OCI-LY3 (cell line): ENCODE data around the gene DNAJC5.

Experiments
- H2AFZ ChIP-seq: fragments of 200-600, 300-600 bp; shearing (Covaris generic); 2 replicates; pipeline ENCODE4 v1.6.0; 2014; ENCODE audit warnings: antibody characterized with exemption, low read depth, low read length
- H3K27ac ChIP-seq: fragments of 200-600, 300-600 bp; sonication (generic); 2 replicates; pipeline ENCODE4 v1.5.1; 2014; ENCODE audit warnings: mild to moderate bottlenecking, low read length, moderate library complexity, mixed read lengths
- H3K27me3 ChIP-seq: fragments of 200-600, 300-600 bp; sonication (generic); 2 replicates; pipeline ENCODE4 v1.6.1; 2014; ENCODE audit warnings: low read depth, low read length, mixed read lengths
- H3K36me3 ChIP-seq: fragments of 200-600, 300-600 bp; sonication (generic); replicated peaks from 2 replicates; pipeline ENCODE3; 2014; ENCODE audit warnings: low read depth, low read length, mixed read lengths
- H3K4me1 ChIP-seq: fragments of 300-600, 200-600 bp; sonication (generic); 2 replicates; pipeline ENCODE4 v1.6.1; 2014; ENCODE audit warnings: low read length, mixed read lengths
- H3K4me2 ChIP-seq: fragments of 200-600, 300-600 bp; sonication (generic); 2 replicates; pipeline ENCODE4 v1.6.1; 2014; ENCODE audit warnings: low read length, mixed read lengths
- H3K4me3 ChIP-seq: fragments of 300-600, 200-600 bp; sonication (generic); 2 replicates; pipeline ENCODE4 v1.5.1; 2014; ENCODE audit warnings: antibody characterized with exemption, mild to moderate bottlenecking, low read length, moderate library complexity
- H3K79me2 ChIP-seq: fragments of 300-600, 200-600 bp; shearing (Covaris generic); 2 replicates; pipeline ENCODE4 v1.6.1; 2014; ENCODE audit warnings: mild to moderate bottlenecking, low read length, mixed read lengths
- H3K9ac ChIP-seq: fragments of 300-600, 200-600 bp; shearing (Covaris generic); 2 replicates; pipeline ENCODE4 v1.6.0; 2014; ENCODE audit warnings: mild to moderate bottlenecking, low read length, moderate library complexity
- H3K9me3 ChIP-seq: fragments of 200-600, 300-600 bp; shearing (Covaris generic); 2 replicates; pipeline ENCODE4 v1.6.1; 2014; ENCODE audit warnings: low read length, mixed read lengths; ENCODE audit not compliant: insufficient read depth
- H4K20me1 ChIP-seq: fragments of 200-600, 300-600 bp; sonication (generic); 2 replicates; pipeline ENCODE4 v1.6.1; 2016; ENCODE audit warnings: low read length, mixed read lengths; ENCODE audit not compliant: insufficient read depth
- EZH2phosphoT487 ChIP-seq: fragments of 200-600 bp; shearing (Covaris generic); IDR thresholded peaks from 2 replicates; pipeline ENCODE4 v1.6.1; 2018; ENCODE audit warnings: antibody characterized with exemption, mixed run types, low read depth
- TF ChIP-seq, protein P1 (sequence below): fragments of 200-600, 300-600 bp; sonication (generic); IDR thresholded peaks from 2 replicates; pipeline ENCODE4 v1.5.1; 2014; ENCODE audit warnings: antibody characterized with exemption, low read length, low read depth

Gene DNAJC5

DNA sequence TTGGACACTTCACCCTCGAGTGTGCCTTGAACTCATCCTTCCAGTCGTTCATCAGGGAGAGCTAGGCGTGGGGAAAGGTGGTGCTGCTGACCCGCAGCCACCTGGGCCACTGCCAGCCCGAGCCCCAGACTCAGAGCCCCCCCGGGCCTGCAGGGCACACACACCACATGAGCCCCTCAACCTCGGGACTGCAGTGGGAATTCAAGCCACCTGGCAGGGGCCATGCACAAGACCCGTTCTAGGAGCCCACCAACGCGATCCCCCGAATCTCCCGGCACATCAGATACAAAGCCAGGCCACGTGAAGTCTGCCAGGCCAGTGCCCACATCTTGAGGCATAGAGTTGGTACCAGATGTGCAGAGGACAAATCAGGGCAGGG, 72.0 kb downstream of the DNAJC5 start:
- H3K4me3 ChIP-seq, result no peak overlapping the region
- no peaks in the 10 kb centered on the region for H4K20me1 ChIP-seq
- no peak for TF ChIP-seq EZH2phosphoT487
- TF ChIP-seq, protein P1, sequence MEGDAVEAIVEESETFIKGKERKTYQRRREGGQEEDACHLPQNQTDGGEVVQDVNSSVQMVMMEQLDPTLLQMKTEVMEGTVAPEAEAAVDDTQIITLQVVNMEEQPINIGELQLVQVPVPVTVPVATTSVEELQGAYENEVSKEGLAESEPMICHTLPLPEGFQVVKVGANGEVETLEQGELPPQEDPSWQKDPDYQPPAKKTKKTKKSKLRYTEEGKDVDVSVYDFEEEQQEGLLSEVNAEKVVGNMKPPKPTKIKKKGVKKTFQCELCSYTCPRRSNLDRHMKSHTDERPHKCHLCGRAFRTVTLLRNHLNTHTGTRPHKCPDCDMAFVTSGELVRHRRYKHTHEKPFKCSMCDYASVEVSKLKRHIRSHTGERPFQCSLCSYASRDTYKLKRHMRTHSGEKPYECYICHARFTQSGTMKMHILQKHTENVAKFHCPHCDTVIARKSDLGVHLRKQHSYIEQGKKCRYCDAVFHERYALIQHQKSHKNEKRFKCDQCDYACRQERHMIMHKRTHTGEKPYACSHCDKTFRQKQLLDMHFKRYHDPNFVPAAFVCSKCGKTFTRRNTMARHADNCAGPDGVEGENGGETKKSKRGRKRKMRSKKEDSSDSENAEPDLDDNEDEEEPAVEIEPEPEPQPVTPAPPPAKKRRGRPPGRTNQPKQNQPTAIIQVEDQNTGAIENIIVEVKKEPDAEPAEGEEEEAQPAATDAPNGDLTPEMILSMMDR, result no peak
- H3K27me3 ChIP-seq, result 0 out of 2 replicates have a peak, but pooled peaks cover 4% of the 10 kb centered on the region
- peaks cover 16% of the 10 kb centered on the region for H3K79me2 ChIP-seq
- no peaks in the 10 kb centered on the region for H3K9me3 ChIP-seq
- H2AFZ ChIP-seq, result no peak overlapping the region
- H3K9ac ChIP-seq, result no peak overlapping the region
- H3K4me1 ChIP-seq, result peaks cover 12% of the 10 kb centered on the region
- H3K27ac ChIP-seq, result no peak overlapping the region
- no peak overlapping the region for H3K4me2 ChIP-seq
- H3K36me3 ChIP-seq, result peaks cover 8% of the 10 kb centered on the region

DNA sequence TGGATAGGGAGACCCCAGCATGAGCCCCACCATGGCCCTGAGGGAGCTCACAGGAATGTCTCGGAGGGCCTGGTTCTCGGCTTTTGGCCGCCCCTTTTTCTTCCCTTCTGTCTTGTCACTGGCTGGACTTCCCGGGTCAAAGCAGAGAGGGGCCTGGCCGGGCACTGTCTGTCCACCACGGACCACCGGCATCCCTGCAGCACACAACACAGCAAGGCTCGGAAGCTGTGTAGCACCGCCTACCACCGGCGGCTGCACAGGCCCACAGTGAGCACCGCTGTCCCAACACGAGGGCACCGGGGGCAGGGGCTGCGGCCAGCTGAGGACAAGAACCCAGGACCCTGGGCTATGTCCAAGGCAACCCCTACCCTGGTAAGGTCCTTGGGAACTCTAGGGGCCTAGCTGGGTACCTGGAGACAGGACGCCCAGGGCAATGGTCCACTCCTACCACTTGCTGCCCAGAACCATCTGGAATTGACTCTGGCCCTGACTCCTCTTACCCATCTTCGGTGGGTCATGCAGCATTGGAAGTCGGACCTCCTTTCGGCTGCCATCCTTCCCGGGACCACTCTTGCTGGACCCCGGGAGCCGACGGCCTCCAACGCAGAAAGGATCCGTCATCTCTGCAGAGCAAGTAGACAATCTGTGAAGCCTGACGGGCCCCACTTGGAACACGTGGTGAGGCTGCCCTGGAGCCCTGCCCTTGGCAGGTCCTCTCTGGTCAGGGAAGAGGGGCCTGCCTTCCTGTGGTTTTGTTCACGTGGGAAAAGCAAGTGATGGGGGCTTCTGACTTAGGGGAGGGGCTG, 72.6 kb downstream of the DNAJC5 start:
- no peaks in the 10 kb centered on the region for H3K9me3 ChIP-seq

DNA sequence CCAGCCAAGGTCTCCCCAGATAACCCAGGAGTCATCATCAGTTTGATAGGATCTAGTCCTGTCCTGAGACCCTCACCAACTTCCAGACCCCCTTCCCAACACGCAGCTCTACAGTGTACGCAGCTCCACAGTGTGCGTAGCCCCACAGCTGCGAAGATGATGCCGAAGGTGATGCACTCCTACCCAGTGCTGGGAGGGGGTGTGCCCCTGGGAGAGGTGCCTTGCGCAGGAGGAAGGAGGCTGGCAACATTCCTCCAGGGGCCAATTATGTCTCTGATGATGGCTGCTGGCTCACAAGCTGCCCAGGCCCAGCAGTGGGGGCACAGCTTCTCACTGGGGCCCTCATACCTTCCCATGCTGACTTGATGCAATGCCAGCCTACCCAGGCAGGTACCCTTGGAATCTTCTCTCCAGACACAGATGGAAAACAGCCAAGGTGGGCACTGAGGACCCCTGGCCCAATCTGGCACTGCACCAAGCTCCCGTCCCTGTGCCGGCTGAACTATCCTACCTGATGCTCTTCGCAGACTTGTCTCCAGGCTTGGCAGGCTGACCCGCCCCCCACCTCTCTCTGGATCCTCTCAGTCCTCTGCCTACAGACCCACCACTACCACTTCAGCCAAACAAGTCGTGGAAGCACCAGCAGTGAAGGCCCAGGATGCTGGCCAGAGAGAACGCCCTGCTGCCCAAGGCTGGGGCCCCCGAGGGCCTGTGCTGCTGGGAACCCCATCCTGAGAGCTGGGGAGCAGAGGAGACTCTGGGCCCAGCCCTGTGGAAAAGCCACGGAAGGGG, 73.4 kb downstream of the DNAJC5 start:
- H3K9ac ChIP-seq, result peak overlapping the region; percentile 85
- no peaks in the 10 kb centered on the region for H3K9me3 ChIP-seq
- H3K27ac ChIP-seq, result no peak overlapping the region
- 0 out of 2 replicates have a peak, but pooled peaks cover 4% of the 10 kb centered on the region for H3K27me3 ChIP-seq
- TF ChIP-seq, protein P1, result no peak
- no peak for TF ChIP-seq EZH2phosphoT487
- peak overlapping the region; percentile 83 for H3K4me3 ChIP-seq
- H3K4me1 ChIP-seq, result peaks cover 12% of the 10 kb centered on the region
- H4K20me1 ChIP-seq, result no peaks in the 10 kb centered on the region
- H3K4me2 ChIP-seq, result peak overlapping the region; percentile 98
- H3K36me3 ChIP-seq, result peaks cover 10% of the 10 kb centered on the region
- peaks cover 16% of the 10 kb centered on the region for H3K79me2 ChIP-seq
- no peak overlapping the region for H2AFZ ChIP-seq

More for the DNA sequence above, 72.6 kb downstream of the DNAJC5 start:
- Histone ChIP-seq H4K20me1 (no peaks in the 10 kb centered on the region), H3K79me2 (peaks cover 16% of the 10 kb centered on the region), H3K27ac (no peak overlapping the region), H3K9ac (no peak overlapping the region), H3K4me2 (no peak overlapping the region), H3K36me3 (peaks cover 9% of the 10 kb centered on the region), H3K4me1 (peaks cover 12% of the 10 kb centered on the region), H3K27me3 (0 out of 2 replicates have a peak, but pooled peaks cover 4% of the 10 kb centered on the region), H2AFZ (no peak overlapping the region), H3K4me3 (no peak overlapping the region)
- TF ChIP-seq, protein P1, result no peak
- TF ChIP-seq EZH2phosphoT487, result no peak
